D721Med (cell line): ENCODE measurements around the gene SDR9C7.
"Not testable (repeated sequence)": the region's sequence is repeated elsewhere in the genome, so short reads cannot be mapped to it uniquely, and the experiment has no call there.

ENCODE experiments used
- DNase-seq: peaks from one replicate; pipeline ENCODE4 v3.0.0; 2011; ENCODE audit warnings: low spot score; ENCODE audit not compliant: insufficient read length
- FAIRE-seq: peaks from 2 replicates; lab custom pipeline; 2011; peaks lifted over from hg19 to GRCh38; lab: Jason Lieb, UNC
- CTCF ChIP-seq: IDR thresholded peaks from 2 replicates; pipeline ENCODE4 v1.5.1; 2012; ENCODE audit warnings: mild to moderate bottlenecking, control low read depth; ENCODE audit not compliant: insufficient read depth; ENCODE audit errors: missing control alignments

SDR9C7 gene

GRCh38 chr12:56933826-56934625, at the start of gene SDR9C7:
Gene SDR9C7, minus strand, starts transcription at chr12:56934408. Its CDS starts 147 bp downstream, at chr12:56934261.
- DNase-seq (no peak), FAIRE-seq (no peak)
- TF ChIP-seq CTCF: no peak

- DNase-seq (no peak), FAIRE-seq (no peak)
- TF ChIP-seq CTCF: no peak
These were observed 49.2 kb upstream of the SDR9C7 start for GRCh38 chr12:56983386-56983785.

GRCh38 chr12:56982578-56983236, 48.5 kb upstream of the SDR9C7 start:
- not testable (repeated sequence) for FAIRE-seq, DNase-seq

- TF ChIP-seq CTCF: no peak
- DNase-seq (no peak), FAIRE-seq (no peak)
These were observed 46.8 kb upstream of the SDR9C7 start for GRCh38 chr12:56980941-56981530.

- TF ChIP-seq CTCF: no peak
- FAIRE-seq: no peak
- no peak for DNase-seq
These were observed 46.1 kb upstream of the SDR9C7 start for GRCh38 chr12:56980268-56980667.

- FAIRE-seq (no peak), DNase-seq (no peak)
- no peak for TF ChIP-seq CTCF
These were observed 45.4 kb upstream of the SDR9C7 start for GRCh38 chr12:56979628-56980027.

- no peak for TF ChIP-seq CTCF
- DNase-seq (no peak), FAIRE-seq (no peak)
These were observed 44.4 kb upstream of the SDR9C7 start for GRCh38 chr12:56978397-56979138.

GRCh38 chr12:56977361-56977760, 43.2 kb upstream of the SDR9C7 start:
- not testable (repeated sequence) for DNase-seq, FAIRE-seq

- DNase-seq, FAIRE-seq: not testable (repeated sequence)
These were observed 40.0 kb upstream of the SDR9C7 start for GRCh38 chr12:56974224-56974623.

GRCh38 chr12:56968910-56969309, 34.7 kb upstream of the SDR9C7 start:
- not testable (repeated sequence) for DNase-seq, FAIRE-seq
